Nephron progenitor cell (in vitro differentiated cells): Measurements from ENCODE around the gene RTN4RL1.
A peak's percentile ranks its signal among the peaks of the same experiment; 100 is the strongest.

Experiments used
- DNase-seq: peaks from one replicate; pipeline ENCODE4 v3.0.0; 2021
- H3K27ac Mint-ChIP-seq: 2 replicates; pipeline ENCODE4 v1.8.0; 2021; ENCODE audit warnings: mild to moderate bottlenecking, moderate library complexity, mixed read lengths
- H3K27me3 Mint-ChIP-seq: 2 replicates; pipeline ENCODE4 v1.8.0; 2021; ENCODE audit warnings: mild to moderate bottlenecking, low read depth, mixed read lengths; ENCODE audit not compliant: poor library complexity
- H3K36me3 Mint-ChIP-seq: 2 replicates; pipeline ENCODE4 v1.8.0; 2021; ENCODE audit warnings: low read depth, mixed read lengths
- H3K4me1 Mint-ChIP-seq: 2 replicates; pipeline ENCODE4 v1.8.0; 2021; ENCODE audit warnings: mixed read lengths
- H3K4me3 Mint-ChIP-seq: 2 replicates; pipeline ENCODE4 v1.8.0; 2021; ENCODE audit warnings: mild to moderate bottlenecking, moderate library complexity, mixed read lengths
- H3K9me3 Mint-ChIP-seq: 2 replicates; pipeline ENCODE4 v1.8.0; 2021; ENCODE audit warnings: mild to moderate bottlenecking, moderate library complexity, mixed read lengths
- CTCF ChIP-seq: fragments of 200-600 bp; sonication (generic); IDR thresholded peaks from 2 replicates; pipeline ENCODE4 v1.5.0; 2021; ENCODE audit warnings: antibody characterized with exemption

Gene RTN4RL1

GRCh38 chr17:2042933-2043332, 17.8 kb upstream of the RTN4RL1 start:
- Mint-ChIP-seq H3K27ac (peak overlapping the region; percentile 66), H3K27me3 (peaks cover 24% of the 10 kb centered on the region), H3K4me1 (peaks cover 28% of the 10 kb centered on the region), H3K36me3 (peaks cover 24% of the 10 kb centered on the region), H3K4me3 (peak overlapping the region; percentile 89), H3K9me3 (no peaks in the 10 kb centered on the region)
- no peak for DNase-seq
- no peak for TF ChIP-seq CTCF

- H3K9me3 Mint-ChIP-seq = no peaks in the 10 kb centered on the region
- TF ChIP-seq CTCF = peak; percentile 6
Measured at GRCh38 chr17:2042390-2042847, 17.3 kb upstream of the RTN4RL1 start.

GRCh38 chr17:2041561-2042389, 16.6 kb upstream of the RTN4RL1 start, which contains the start of gene OVCA2:
OVCA2 (plus strand) TSS chr17:2042022; CDS start chr17:2042048, 26 bp downstream.
- H3K27me3 Mint-ChIP-seq = peaks cover 15% of the 10 kb centered on the region
- DNase-seq = peak; percentile 97
- peak within 1 kb of the TSS; percentile 89 for H3K4me3 Mint-ChIP-seq
- peak; percentile 30 for TF ChIP-seq CTCF
- H3K27ac Mint-ChIP-seq = peak within 1 kb of the TSS; percentile 66
- H3K36me3 Mint-ChIP-seq = peaks cover 27% of the 10 kb centered on the region
- no peaks in the 10 kb centered on the region for H3K9me3 Mint-ChIP-seq
- H3K4me1 Mint-ChIP-seq = peaks cover 35% of the 10 kb centered on the region

More at GRCh38 chr17:2042390-2042847, 17.3 kb upstream of the RTN4RL1 start:
- peak overlapping the region; percentile 89 for H3K4me3 Mint-ChIP-seq
- H3K27ac Mint-ChIP-seq = peak overlapping the region; percentile 62
- peaks cover 32% of the 10 kb centered on the region for H3K4me1 Mint-ChIP-seq
- peak; percentile 41 for DNase-seq
- peaks cover 18% of the 10 kb centered on the region for H3K27me3 Mint-ChIP-seq
- peaks cover 24% of the 10 kb centered on the region for H3K36me3 Mint-ChIP-seq

- no peak for TF ChIP-seq CTCF
- Mint-ChIP-seq H3K27ac (no peak overlapping the region), H3K4me1 (peaks cover 43% of the 10 kb centered on the region), H3K4me3 (peak overlapping the region; percentile 89), H3K36me3 (peaks cover 34% of the 10 kb centered on the region), H3K9me3 (no peaks in the 10 kb centered on the region), H3K27me3 (peaks cover 13% of the 10 kb centered on the region)
- no peak for DNase-seq
Measured at GRCh38 chr17:2040942-2041560, 15.9 kb upstream of the RTN4RL1 start.

- TF ChIP-seq CTCF = no peak
- H3K4me3 Mint-ChIP-seq = peak overlapping the region; percentile 89
- H3K9me3 Mint-ChIP-seq = no peaks in the 10 kb centered on the region
- peaks cover 12% of the 10 kb centered on the region for H3K27me3 Mint-ChIP-seq
- peaks cover 45% of the 10 kb centered on the region for H3K4me1 Mint-ChIP-seq
- no peak overlapping the region for H3K27ac Mint-ChIP-seq
- no peak for DNase-seq
- peaks cover 34% of the 10 kb centered on the region for H3K36me3 Mint-ChIP-seq
Measured at GRCh38 chr17:2040219-2040827, 15.2 kb upstream of the RTN4RL1 start.
